OCI-LY7 (cell line): Measurements from ENCODE around the gene FAHD2B.
"Not testable (repeated sequence)": the region's sequence is repeated elsewhere in the genome, so short reads cannot be mapped to it uniquely, and the experiment has no call there.

Source experiments
- CTCF ChIP-seq: fragments of 200-600 bp; sonication (generic); conservative IDR thresholded peaks from 2 replicates; pipeline ENCODE4 v1.5.1; 2014; ENCODE audit warnings: mild to moderate bottlenecking, antibody characterized with exemption, low read length, moderate library complexity, mixed read lengths
- EZH2phosphoT487 ChIP-seq: fragments of 200-600 bp; sonication (generic); IDR thresholded peaks from 2 replicates; pipeline ENCODE4 v1.6.1; 2018; ENCODE audit warnings: low read depth, borderline replicate concordance, mild to moderate bottlenecking, mixed run types, antibody characterized with exemption, low read length, moderate library complexity, mixed read lengths

DNA sequence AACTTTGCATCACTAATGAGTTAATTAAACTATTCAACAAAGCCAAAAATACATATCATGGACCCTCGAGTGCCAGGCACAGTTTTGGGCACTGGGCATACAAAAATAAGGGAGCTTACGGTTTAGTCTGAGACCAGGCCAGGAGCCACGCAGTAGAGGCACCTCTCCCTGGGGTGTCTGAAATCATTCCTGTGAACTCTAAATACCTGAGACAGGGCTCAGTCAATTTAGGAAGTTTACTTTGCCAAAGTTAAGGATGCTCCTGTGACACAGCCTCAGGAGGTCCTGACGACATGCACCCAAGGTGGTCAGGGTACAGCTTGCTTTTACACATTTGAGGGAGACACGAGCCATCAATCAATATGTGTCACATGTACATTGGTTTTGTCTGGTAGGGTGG lies 28.7 kb downstream of the FAHD2B start:
- TF ChIP-seq CTCF, EZH2phosphoT487: not testable (repeated sequence)
